HG03354 (cell line): ENCODE measurements around the gene ILF3.
"Not testable (repeated sequence)": the region's sequence is repeated elsewhere in the genome, so short reads cannot be mapped to it uniquely, and the experiment has no call there.

Experiments used
- ATAC-seq: cut with Tn5 transposase; IDR thresholded peaks from one replicate; pipeline ENCODE4 v1.9.1; 2021; ENCODE audit warnings: mild to moderate bottlenecking; ENCODE audit not compliant: unreplicated experiment, poor library complexity, severe bottlenecking

The ILF3 gene

DNA sequence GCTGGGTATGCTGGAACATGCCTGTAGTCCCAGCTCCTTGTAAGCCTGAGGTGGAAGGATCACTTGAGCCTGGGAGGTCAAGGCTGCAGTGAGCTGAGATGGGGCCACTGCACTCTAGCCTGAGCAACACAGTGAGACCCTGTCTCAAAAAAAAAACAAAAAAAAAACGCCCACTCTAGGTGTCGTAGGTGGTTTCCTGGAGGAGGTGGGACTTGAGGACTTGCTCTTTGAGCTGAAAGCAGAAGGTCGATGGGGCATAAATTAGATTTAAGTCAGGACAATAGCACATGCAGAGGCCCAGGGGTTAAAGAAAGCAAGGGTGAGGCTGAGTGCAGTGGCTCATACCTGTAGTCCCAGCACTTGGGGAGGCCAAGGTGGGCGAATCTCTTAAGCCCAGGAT lies 12.9 kb upstream of the ILF3 start:
- ATAC-seq = no peak

DNA sequence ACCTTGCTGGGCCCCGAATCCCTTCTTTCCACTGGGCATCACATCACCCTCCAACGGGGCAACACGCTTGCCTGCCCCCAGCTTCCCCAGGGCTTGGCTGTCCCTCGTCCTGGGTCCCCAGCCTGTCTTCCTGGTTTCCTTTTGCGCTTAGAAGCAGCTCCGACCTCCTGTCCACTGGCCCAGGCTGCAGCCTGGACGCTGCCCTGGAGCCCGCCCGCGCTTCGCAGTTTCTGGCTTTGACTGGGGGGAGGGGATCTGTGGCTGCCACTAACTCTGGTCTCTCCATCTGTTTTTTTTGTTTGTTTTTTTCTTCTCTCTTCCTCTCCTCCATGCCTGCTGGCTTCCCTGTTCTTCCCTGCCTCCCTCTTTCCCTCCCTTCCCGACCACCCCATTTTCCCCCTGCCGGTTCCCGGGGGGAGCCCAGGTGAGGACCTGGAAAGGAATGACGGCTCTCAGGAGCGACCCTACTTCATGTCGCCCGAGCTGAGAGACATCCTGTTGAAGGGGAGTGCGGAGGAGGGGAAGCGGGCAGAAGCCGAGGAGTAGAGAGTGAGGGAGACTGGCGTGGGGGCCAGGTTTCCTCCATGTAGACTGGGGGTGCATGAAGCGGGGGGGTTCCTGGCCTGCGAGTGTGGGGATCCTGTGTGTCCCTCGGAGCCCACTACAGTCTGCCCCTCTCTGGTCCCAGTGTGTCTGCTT lies 11.5 kb upstream of the ILF3 start:
- no peak for ATAC-seq

DNA sequence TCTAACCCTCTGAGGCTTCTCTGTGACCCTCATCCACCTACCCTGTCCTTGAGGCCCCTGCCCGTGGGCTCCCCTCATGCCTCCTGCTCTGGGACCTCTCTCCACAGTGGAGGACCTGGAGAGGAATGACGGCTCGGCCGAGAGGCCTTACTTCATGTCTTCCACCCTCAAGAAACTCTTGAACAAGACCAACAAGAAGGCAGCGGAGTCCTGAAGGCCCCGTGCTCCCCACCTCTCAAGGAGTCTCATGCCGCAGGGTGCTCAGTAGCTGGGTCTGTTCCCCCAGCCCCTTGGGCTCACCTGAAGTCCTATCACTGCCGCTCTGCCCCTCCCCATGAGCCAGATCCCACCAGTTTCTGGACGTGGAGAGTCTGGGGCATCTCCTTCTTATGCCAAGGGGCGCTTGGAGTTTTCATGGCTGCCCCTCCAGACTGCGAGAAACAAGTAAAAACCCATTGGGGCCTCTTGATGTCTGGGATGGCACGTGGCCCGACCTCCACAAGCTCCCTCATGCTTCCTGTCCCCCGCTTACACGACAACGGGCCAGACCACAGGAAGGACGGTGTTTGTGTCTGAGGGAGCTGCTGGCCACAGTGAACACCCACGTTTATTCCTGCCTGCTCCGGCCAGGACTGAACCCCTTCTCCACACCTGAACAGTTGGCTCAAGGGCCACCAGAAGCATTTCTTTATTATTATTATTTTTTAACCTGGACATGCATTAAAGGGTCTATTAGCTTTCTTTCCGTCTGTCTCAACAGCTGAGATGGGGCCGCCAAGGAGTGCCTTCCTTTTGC lies 10.8 kb upstream of the ILF3 start:
- no peak for ATAC-seq

DNA sequence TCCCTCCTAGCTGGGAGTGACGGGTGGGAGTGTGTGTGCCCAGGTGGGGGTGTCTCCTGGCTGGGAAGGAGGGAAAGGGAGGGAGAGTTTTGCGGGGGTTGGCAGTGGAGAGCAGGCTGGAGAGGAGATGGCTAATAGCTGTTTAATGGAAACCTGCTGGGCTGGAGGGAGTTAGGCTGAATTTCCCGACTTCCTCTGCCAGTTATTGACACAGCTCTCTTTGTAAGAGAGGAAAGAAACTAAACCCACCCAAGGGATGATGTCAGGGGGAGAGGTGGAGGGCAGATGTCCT lies 10.2 kb upstream of the ILF3 start:
- ATAC-seq = no peak

DNA sequence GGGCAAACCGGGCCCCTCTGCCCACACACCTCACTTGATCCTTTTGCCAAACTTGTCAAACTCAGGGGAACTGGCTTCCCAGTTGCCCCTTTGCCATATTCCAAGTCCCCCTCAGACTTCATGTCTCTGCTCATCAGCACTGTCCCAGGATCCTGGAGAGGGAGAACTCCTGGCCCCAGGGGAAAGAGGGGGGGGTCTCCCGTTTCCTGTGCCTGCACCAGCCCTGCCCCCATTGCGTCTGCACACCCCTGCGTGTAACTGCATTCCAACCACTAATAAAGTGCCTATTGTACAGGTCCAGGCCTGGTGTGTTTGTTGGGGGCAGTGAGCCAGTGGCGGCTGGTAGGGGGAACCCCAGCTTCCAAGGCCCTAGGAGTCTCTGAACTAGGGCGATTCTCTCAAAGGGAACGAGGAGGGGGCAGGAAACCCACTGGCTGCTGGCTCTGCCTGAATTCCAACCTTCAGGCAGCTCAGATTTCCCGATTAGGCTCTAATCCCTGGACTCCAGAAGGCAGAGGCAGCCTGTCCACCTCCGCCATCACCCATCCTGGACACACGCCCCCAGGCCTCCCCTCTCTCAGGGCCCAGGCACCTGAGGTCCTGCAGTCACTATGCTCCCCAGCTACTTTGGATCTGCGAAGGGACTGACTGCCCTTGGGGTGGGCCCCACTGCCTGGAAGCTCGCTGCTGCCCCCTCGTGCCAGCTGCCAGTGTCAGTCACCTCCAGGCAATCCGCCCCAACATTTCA lies 9.7 kb upstream of the ILF3 start:
- no peak for ATAC-seq

DNA sequence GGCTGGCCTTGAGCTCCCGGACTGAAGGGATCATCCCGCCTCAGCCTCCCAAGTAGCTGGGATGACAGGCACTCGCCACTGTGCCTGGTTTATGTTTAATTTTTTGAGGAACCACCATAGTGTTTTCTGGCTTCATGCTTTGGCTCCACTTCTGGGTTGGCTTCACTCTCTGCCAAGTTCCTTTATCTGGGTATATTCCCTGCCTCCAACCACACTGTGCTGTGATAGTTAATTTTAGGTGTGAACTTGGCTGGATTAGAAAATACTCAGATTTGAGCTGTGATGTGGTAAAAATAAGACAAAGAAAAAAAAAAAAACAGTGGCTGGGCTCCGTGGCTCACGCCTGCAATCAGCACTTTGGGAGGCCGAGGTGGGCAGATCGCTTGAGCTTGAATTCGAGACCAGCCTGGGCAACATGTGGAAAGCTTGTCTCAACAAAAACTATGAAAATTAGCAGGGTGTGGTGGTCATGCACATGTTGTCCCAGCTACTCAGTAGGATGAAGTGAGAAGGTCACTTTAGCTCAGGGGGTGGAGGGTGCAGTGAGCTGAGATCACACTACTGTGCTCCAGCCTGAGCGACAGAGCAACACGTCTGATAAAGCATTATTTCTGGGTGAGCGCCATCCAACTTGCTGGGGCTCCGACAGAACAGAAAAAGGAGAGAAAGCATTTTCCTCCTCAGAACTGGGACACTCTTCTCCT lies 7.5 kb upstream of the ILF3 start:
- no peak for ATAC-seq

DNA sequence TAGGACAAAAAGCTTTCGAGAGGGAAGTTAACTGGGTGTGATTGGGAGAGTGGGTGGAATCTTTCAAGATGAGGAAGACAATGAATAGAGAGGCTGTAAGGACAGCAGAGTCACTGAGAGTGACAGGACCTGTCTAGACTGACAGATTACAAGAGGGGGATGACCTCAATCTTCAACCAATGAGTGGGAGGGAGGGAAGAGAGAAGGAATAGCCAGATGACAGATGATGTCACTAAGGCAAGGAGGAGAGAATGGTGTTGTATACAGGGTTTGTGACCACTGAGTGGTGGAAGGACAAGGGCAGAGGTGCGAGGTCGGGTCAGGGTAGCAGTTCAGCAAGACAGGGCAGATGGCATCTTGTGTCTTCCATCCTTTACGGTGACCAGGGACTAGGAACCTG lies 5.8 kb upstream of the ILF3 start:
- ATAC-seq = no peak

DNA sequence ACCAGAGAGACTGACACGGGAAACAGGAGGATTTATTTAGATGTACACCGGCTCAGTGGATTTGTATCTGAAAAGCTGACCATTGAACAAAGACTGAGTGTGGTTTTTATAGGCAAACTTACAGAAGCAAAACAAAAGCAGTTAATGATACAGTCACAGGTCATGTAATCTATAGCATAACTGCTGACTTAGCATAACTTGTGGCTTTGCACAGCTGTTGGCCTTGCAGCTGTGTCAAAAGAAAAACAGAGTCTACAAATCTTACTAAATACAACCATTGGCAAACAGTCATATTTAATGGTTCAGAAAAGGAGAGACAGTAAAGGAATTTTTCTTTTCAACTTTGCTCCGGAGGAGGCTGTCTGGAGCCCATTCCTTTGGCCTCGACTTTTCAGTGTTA lies 2.3 kb upstream of the ILF3 start:
- ATAC-seq = no peak

DNA sequence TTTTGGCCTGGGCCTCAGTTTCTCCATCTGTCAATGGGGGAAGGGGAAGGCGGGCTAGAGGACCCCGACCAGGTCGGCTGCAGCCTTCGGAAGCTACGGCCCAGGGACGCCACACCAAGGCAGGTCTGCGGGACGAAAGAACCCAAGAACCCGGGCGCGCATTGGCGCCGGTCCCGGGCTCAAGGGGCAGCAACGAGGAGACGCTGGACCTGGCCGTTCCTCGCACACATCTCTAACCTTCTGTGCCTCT lies 739 bp upstream of the ILF3 start:
- no peak for ATAC-seq

DNA sequence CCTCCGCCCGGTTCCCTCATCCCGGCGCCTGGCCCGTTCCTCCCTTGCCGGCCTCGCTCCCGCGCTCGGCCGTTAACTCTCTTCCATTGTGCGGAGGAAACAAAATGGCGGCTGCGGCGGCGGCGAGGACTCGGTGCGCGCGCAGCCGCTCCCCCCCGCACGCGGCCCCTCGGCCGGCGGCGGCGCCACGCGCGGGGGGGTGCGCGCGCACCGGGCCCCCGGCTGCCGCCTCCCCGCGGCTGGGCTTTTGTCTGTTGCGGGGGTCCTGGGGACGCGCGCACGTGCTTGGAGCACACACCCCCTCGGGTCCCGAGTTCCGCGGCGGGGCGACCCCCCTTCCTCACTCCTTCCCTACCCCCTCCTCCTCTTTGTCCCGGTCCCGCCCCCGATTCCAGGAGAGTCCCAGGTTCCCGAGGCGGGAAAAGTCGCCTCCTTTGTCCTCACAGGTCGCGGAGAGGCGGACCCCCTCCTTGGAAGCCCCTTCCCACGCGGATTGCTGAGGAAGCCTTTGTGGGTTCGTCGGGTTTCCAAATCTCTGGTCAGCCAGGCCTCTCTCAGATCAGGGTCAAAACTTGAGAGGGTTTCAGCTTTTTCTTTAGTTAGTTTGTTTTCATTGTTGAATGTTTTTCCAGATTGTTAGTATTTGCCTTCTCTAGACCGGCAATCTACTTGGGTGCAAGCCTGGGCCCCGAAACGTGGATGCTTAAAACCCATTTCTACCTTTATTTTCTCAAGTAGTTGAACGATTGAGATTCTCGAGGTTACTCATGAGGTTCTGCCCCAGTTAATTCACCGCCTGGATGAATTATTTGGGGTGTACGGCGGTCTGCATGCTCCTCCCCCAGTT lies 687 bp downstream of the ILF3 start:
- peak; percentile 17 for ATAC-seq

DNA sequence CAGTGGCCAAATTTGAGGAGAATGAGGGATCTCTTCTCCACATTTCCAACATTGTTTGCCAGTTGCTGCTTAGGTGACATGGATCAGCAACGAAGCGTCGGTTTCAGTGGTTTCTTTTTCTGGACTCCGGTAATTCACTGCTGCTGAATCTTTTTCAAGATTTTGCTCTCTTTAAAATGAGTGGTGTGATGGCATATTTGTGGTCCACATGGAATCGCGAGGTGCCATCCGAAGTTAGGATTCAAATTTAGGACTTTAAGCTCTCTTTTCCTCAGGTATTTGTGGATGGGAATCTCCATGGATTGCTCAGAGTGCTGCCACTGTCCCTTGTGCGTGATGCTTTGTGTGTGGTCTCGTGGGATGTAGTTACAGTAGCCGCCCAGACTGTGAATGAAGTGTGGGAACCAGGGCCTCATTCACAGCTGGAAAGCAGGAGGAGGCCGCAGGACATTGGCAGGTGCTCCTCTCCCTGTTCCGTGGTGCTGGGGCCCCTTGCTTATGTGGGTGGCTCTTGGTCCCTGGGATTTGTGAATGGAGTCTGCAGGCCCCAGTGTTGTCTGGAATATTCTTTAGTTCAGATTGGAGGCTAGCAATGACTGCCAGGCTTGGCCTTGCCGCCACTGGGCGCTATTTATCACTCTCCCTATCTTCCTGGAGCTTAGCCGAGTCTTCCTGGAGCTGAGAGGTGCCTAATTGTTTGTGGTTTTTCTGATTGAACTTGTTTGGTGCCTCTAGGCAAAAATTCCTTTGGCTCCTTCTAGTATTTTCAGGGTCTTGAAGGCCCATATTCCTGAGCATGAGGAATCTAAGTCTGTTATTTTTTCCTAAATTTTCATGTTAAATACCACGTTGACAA lies 1.5 kb downstream of the ILF3 start:
- no peak for ATAC-seq

DNA sequence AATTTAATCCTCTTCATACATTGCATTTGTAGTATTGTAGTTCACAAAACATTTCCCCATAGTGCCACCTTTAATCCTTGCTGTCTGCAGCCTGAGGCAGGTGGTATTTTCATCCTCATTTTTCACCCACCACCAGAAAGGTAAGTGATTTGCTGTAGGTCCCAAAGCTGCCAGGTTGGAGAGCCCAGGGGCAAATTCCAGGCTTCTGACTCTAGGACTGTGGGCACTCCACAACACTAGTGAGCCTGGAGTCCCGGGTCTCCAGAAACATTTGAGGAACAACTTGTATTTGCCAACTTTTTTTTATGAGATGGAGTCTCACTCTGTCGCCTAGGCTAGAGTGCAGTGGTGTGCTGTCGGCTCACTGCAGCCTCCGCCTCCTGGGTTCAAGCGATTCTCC lies 6.2 kb downstream of the ILF3 start:
- no peak for ATAC-seq

DNA sequence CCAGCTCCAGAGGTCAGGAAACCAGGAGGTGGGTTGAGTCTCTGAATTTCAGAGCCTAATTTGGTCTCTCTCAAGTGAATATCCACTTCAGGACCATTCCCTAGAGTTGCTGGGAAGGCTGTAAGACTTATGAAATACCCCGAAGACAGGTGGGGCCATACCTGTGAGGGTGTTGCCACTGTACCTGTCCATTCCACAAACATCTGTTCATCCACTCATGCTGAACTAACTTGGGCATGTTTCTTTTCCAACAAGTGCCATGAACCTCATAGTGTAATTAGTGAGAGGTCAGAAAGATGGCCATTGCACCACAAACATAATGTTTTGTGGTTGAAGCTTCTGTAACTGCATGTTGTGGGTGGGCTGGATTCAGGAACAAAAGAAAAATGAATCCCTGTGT lies 7.8 kb downstream of the ILF3 start:
- ATAC-seq = no peak

DNA sequence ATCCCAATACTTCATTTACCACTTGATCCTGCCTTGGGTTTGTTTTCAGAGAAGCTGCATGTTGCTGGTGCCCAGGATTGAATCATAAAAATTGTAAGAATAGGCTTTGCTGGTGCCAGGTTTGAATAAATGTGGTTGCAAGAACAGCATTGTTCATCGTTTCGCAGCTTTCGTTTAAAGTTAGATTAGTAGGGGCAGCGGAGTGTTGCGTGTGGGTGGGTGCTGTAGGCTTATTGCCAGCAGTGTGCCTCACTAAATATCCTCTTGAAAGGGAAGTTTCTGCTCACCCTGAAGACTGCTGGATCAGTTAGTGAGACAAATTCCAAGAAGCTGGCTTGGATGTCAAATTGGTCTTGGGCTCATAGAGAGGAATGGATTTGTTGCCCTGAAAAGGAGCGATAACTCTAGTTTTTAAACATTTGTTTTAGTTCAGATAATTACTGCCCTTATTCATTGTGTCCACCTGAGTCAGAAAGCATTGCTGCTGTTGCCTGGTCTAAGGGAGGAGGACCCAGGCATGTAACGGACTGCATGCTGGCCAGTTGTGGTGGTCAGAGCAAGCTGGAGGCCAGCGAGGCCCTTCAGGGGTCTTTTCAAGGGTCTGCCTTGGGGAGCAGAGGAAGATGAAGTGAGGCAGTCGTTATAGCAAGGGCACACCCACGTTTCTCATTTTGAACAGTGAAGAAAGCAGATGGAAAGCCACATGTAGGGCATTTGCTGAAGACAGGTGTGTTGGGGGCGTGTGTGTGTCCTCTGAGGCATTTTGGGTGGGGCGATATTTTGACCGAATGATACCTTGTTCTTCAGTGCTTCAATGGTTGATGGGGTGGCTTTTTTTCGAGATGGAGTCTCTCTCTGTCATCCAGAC lies 8.5 kb downstream of the ILF3 start:
- no peak for ATAC-seq

DNA sequence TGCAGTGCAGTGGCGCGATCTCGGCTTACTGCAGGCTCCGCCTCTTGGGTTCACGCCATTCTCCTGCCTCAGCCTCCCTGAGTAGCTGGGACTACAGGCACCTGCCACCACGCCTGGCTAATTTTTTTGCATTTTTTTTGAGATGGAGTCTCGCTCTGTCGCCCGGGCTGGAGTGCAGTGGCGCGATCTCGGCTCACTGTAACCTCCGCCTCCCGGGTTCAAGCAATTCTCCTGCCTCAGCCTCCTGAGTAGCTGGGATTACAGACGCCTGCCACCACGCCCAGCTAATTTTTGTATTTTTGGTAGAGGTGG lies 9.1 kb downstream of the ILF3 start:
- ATAC-seq = not testable (repeated sequence)

DNA sequence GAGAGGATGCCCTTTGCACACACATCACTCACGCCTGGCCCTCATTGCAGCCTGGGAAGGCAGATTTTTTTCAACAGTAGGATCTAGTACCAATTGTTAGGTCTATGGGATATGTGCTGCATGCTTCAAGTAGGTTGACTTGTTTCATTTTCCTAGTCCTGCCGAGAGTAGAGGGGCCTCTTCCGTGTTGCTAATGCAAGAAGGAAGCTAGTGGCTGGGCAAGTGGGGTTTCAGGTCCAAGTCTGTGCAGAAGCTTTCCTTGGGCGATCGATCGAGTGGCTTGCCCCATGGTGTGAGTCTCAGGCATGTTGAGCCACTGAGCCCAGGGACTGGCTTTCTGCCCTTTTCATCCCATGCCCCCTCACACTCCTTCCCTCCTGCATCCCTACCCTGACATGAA lies 13.7 kb downstream of the ILF3 start:
- ATAC-seq = no peak

DNA sequence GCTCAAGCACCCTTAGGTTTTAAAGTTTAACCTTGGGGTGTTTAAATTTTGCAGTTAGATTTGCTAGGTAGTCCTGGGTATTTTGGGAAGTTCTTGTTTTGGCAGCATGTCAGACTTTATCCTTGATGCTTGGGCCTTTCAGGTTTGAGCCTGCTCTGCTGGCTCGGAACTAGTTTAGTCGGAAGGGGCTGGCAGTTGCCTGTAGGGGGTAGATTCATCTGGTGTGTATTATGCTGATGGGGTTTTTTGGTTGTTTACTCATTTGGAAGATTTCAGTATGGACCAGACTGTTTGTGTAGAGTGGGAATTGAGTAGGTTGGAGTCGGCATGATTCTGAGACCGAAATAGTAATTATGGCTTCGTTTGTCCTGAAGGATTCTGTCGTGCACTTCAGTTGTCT lies 15.1 kb downstream of the ILF3 start:
- no peak for ATAC-seq

DNA sequence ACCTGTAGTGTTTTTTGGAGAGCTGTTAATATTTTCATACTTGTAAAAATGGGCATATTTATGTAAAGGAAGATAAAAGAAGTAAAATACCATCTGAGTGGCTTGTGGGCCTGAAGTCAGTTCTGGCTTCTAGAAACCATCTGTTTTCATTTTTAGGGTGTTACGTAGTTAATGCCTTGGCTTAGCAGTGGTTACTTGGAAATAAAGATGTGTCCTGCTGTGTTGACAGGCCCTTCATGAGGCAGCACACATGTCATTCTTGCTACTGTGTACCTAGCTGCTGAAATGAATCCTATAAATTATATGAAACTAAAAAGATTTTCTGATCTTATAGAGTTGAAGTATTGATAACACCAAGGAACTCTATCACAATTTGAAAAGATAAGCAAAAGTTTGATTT lies 16.0 kb downstream of the ILF3 start:
- no peak for ATAC-seq
